Measurements from ENCODE around the gene PDE9A. TPM values are rescaled to one million over a fixed set of nuclear protein-coding genes. Genes with fewer than 3 reads are reported as not detected.

Gene PDE9A
- total RNA-seq, 1 experiment from 2014 or later, result not detected

GRCh38 chr21:42767561-42767835 lies 114.1 kb downstream of the PDE9A start:
- Histone ChIP-seq H3K27me3 (no peaks in the 10 kb centered on the region), H3K36me3 (no peaks in the 10 kb centered on the region), H3K9me3 (no peaks in the 10 kb centered on the region), H3K4me3 (no peak overlapping the region)
- DNase-seq, result no peak

GRCh38 chr21:42768324-42769121 lies 115.1 kb downstream of the PDE9A start:
- no peak for DNase-seq
- no peaks in the 10 kb centered on the region for H3K27me3 ChIP-seq
- H3K9me3 ChIP-seq, result no peaks in the 10 kb centered on the region
- H3K4me3 ChIP-seq, result no peak overlapping the region
- H3K36me3 ChIP-seq, result no peaks in the 10 kb centered on the region

GRCh38 chr21:42769183-42769819 lies 115.9 kb downstream of the PDE9A start:
- no peaks in the 10 kb centered on the region for H3K27me3 ChIP-seq
- no peaks in the 10 kb centered on the region for H3K36me3 ChIP-seq
- no peaks in the 10 kb centered on the region for H3K9me3 ChIP-seq
- no peak for DNase-seq
- H3K4me3 ChIP-seq, result no peak overlapping the region

GRCh38 chr21:42769820-42770716 lies 116.6 kb downstream of the PDE9A start:
- Histone ChIP-seq H3K36me3 (no peaks in the 10 kb centered on the region), H3K9me3 (no peaks in the 10 kb centered on the region), H3K27me3 (no peaks in the 10 kb centered on the region), H3K4me3 (no peak overlapping the region)
- DNase-seq, result no peak

- no peaks in the 10 kb centered on the region for H3K9me3 ChIP-seq
- no peaks in the 10 kb centered on the region for H3K36me3 ChIP-seq
- DNase-seq, result no peak
- no peaks in the 10 kb centered on the region; the same call in 1 of the 2 replicates for H3K27me3 ChIP-seq
- H3K4me3 ChIP-seq, result no peak overlapping the region
Observed at GRCh38 chr21:42770717-42771502, 117.5 kb downstream of the PDE9A start.

GRCh38 chr21:42771503-42771805 lies 118.0 kb downstream of the PDE9A start:
- H3K9me3 ChIP-seq, result no peaks in the 10 kb centered on the region
- DNase-seq, result no peak
- peaks cover 4% of the 10 kb centered on the region; the same call in 1 of the 2 replicates for H3K27me3 ChIP-seq
- no peaks in the 10 kb centered on the region for H3K36me3 ChIP-seq
- H3K4me3 ChIP-seq, result no peak overlapping the region

GRCh38 chr21:42775123-42775522 lies 121.7 kb downstream of the PDE9A start:
- Histone ChIP-seq H3K4me3 (no peak overlapping the region), H3K27me3 (peaks cover 31% of the 10 kb centered on the region), H3K9me3 (no peaks in the 10 kb centered on the region), H3K36me3 (no peaks in the 10 kb centered on the region)
- DNase-seq, result no peak

- DNase-seq, result no peak
- Histone ChIP-seq H3K9me3 (no peaks in the 10 kb centered on the region), H3K27me3 (peaks cover 38% of the 10 kb centered on the region), H3K4me3 (no peak overlapping the region), H3K36me3 (no peaks in the 10 kb centered on the region)
Observed at GRCh38 chr21:42775891-42776290, 122.5 kb downstream of the PDE9A start.

- no peak for DNase-seq
- no peaks in the 10 kb centered on the region for H3K36me3 ChIP-seq
- H3K9me3 ChIP-seq, result no peaks in the 10 kb centered on the region
- H3K27me3 ChIP-seq, result peaks cover 49% of the 10 kb centered on the region
- H3K4me3 ChIP-seq, result no peak overlapping the region
Observed at GRCh38 chr21:42777064-42777756, 123.8 kb downstream of the PDE9A start.

- no peaks in the 10 kb centered on the region for H3K36me3 ChIP-seq
- no peak overlapping the region for H3K4me3 ChIP-seq
- DNase-seq, result no peak
- no peaks in the 10 kb centered on the region for H3K9me3 ChIP-seq
- H3K27me3 ChIP-seq, result peaks cover 52% of the 10 kb centered on the region
Observed at GRCh38 chr21:42777757-42778344, 124.4 kb downstream of the PDE9A start.

- H3K36me3 ChIP-seq, result no peaks in the 10 kb centered on the region
- no peak overlapping the region for H3K4me3 ChIP-seq
- peaks cover 55% of the 10 kb centered on the region for H3K27me3 ChIP-seq
- no peaks in the 10 kb centered on the region for H3K9me3 ChIP-seq
- no peak for DNase-seq
Observed at GRCh38 chr21:42779431-42779861, 126.0 kb downstream of the PDE9A start.

GRCh38 chr21:42780617-42781016 lies 127.2 kb downstream of the PDE9A start:
- H3K9me3 ChIP-seq, result no peaks in the 10 kb centered on the region
- peaks cover 55% of the 10 kb centered on the region for H3K27me3 ChIP-seq
- DNase-seq, result no peak
- no peak overlapping the region for H3K4me3 ChIP-seq
- no peaks in the 10 kb centered on the region for H3K36me3 ChIP-seq

- Histone ChIP-seq H3K4me3 (no peak overlapping the region), H3K27me3 (peaks cover 55% of the 10 kb centered on the region)
- DNase-seq, result no peak
Observed at GRCh38 chr21:42781150-42781970, 127.9 kb downstream of the PDE9A start.

GRCh38 chr21:42781971-42782722 lies 128.7 kb downstream of the PDE9A start:
- DNase-seq, result no peak
- H3K27me3 ChIP-seq, result peaks cover 52% of the 10 kb centered on the region
- H3K4me3 ChIP-seq, result no peak overlapping the region
- H3K36me3 ChIP-seq, result no peaks in the 10 kb centered on the region
- H3K9me3 ChIP-seq, result 0 out of 2 replicates have a peak, but pooled peaks cover 2% of the 10 kb centered on the region

More at GRCh38 chr21:42781150-42781970, 127.9 kb downstream of the PDE9A start:
- Histone ChIP-seq H3K9me3 (no peaks in the 10 kb centered on the region), H3K36me3 (no peaks in the 10 kb centered on the region)
